NCI-H345 treated with DMSO at 0.1 percent for 48 hours (cell line): ENCODE data around the gene ARID4A.
"Not testable (repeated sequence)": the region's sequence is repeated elsewhere in the genome, so short reads cannot be mapped to it uniquely, and the experiment has no call there.

ENCODE experiments used
- DNase-seq: peaks from one replicate; lab custom pipeline; 2025; ENCODE audit not compliant: unreplicated experiment; lab: John Stamatoyannopoulos, UW

Gene ARID4A

DNA sequence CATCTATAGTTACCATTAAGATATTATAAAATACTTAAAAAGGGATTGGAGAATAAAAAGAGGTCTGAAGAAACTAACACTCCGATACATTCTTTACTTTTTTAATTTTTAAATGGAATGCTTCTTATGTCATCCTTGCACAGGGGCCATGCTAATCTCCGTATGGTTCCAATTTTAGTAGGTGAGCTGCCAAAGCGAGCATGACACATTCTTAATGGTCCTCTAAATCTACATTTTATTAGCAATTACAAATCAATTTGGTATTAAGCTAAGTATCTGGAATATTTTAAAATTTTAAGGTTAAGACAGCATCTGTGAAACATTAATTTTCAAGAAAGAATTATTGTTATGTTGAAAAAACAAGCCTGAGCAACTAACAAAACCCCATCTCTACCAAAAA is 6.2 kb upstream of the ARID4A start:
- no peak for DNase-seq

DNA sequence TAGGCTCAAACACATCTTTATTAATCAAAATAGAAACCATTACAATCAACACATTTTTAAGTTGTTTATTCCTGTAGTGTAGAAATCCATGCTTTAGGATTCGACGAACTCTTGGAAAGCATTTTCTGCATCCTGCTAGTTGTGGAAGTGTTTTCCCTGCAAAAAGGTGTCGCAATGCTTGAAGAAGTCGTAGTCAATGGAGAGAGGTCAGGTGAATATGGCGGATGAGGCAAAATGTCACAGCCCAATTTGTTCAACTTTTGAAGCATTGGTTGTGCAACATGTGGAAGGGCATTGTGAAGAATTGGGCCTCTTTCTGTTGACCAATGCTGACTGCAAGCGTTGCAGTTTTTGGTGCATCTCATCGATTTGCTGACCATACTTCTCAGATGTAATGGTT is 4.2 kb upstream of the ARID4A start:
- no peak for DNase-seq

DNA sequence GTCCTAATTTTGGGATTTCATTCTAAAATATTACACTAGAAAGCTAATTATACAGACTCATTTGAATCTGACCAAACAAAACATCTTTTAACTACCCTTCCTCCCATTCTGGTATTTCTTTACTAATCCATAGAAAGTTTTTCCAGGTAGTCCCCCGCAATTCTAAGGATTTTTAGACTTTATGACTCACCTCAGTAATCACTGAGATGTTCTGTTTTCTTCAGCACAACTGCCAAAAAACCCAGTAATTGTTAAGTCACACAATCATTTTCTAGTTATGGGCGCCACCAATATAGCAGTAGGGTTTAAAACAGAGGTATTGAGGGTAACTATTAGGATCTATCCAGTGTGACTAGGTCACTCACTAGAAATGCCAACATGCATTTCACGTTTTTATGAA is 1.6 kb upstream of the ARID4A start:
- no peak for DNase-seq

DNA sequence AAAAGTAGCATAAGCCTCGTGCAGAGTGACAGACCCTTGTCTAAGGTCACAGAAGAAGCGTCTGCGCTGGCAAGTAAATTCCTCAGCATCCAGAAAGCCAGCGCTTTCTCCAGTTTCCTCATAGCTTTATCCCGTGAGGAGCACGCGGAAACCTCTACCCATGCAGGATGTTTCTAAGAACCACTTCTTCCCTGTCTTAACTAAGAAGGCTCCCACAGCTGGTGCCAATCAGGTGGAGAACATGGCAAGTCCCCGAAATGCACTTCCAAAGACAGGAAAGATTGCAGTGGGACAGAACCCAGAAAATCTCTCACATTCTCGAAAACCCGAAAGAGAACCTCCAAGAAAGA is 968 bp upstream of the ARID4A start:
- DNase-seq = no peak

DNA sequence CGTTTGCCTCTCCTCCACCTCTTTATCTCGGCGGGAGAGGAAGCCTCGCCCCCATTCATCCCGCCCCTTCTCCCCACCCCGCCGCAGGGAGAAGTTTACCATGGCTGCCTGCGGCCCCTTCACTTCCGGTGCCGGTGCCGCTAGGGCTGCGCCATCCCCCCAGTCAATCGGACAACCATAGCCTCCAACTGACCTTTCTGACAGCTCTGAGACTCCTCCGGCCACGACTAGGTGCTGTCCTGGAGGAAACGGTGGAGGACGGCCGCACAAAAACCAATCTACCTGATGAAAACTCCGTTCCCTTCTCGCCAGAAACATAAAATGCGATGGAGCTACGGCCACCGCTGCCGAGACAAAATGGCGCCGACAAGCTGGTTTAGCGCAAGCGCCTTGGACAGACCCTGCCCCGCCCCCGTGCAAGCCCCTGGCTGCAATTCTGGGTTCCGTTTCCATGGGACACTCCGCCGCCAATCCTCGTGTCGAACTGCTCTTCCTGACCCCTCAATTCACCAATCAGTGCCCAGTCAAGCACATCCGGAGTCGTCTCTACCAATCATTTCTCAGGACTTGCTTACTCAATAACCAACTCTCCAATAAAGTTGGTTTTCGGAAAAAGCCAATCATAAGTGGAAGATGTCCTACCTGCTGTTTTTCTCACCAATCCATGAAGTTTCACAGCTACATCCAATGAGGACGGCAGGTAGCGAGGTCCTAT is 436 bp upstream of the ARID4A start:
- peak; percentile 100 for DNase-seq

DNA sequence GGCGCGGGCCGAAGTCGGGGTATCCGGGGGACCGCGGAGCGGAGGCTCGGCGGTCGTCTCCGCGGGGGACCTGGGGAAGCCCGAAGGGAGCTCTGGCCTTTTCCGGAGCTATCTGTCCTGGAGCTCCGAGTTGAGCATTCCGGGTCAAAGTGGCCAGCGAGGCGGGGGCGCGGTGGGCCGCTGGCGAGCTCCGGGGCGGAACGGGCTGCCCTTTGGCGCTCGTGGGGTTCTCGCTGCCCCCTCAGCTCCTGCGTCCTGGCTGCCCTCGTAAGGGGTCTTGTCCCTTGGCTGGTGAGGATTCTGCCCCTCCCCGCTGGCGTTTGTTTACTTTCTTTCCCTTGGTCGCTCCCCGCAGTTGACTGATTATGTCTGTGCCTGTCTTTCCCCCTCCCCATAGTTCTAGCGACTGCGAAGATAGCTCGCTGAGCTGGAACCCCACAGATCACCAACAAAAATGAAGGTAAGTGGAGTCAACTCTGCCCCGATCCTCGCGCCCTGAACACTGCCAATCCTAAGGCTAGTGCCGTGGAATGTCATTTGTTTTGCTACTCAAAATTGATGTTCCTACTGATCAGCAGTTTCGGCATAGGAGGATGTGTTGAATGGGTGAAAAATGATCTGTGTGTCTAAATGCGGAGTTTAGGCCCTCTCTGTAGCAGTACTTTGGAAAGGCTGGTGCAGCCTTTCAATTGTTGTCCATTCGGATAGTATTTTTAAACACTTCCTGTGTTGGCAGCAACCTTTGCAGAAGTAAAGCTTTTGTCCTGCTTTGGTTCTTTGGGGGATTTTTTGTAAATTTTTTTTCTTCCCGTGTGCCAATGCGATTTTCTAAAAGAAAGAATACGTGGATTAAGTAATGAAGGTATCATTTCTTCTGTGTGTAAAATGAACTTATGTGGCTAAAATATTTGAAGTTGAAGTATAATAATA is 1.3 kb downstream of the ARID4A start:
- no peak for DNase-seq

DNA sequence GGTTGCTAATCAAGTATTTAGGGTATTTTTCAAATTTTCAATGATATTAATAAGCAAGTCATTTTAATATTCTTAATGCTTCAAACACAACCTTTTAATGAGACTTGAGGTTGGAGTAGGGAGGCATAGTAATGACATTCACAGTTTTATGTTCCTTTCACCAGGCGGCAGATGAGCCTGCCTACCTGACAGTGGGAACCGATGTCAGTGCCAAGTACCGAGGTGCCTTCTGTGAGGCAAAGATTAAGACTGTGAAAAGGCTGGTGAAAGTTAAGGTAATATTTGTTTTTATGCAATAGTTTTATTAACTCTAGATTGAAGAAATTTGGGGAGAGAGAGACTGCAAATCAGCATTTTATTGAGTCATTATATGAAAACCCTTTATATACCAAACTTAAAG is 3.1 kb downstream of the ARID4A start:
- no peak for DNase-seq

DNA sequence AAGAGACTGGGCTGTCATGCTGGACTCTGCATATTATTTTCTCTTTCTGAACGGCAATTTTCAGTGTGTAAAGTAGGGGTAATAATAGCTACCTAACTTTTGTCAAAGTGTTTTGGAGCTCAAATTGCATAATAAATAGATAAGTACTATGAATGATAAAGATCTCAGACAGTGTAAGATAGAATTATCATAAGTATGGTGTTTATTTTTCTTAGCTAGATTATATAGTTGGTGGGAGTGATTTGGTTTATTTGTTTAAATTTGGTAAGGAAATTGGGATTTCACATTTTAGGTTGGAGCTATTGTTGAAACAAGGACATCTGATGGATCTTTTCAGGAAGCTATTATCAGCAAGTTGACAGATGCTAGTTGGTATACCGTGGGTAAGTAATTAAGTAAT is 7.4 kb downstream of the ARID4A start:
- DNase-seq = no peak

DNA sequence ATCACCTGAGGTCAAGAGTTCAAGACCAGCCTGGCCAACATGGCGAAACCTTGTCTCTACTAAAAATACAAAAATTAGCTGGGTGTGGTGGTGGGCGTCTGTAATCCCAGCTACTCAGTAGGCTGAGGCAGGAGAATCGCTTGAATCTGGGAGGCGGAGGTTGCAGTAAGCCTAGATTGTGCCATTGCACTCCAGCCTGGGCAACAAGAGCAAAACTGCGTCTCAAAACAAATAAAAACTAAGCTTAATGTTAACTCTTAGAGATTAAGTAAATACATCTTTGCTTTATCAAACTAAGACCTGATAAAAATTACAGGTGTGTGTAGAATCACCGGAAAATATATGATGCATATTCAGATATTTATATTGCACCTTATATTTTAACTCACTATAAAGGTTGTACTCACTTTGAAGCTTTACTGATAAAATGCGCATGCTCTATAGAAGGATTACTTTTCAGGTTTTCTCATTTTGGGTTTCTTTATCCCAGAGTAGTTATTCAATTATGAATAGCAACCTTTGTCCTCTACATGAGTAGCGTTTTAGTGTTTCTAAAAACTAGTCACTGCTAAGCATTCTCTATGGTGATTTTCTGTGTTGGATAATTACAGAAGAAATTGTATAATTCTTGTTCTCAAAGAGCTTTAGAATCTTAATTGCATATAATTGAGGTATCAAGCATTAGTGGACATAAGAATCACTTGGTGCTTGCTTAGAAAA is 9.4 kb downstream of the ARID4A start:
- DNase-seq = no peak

DNA sequence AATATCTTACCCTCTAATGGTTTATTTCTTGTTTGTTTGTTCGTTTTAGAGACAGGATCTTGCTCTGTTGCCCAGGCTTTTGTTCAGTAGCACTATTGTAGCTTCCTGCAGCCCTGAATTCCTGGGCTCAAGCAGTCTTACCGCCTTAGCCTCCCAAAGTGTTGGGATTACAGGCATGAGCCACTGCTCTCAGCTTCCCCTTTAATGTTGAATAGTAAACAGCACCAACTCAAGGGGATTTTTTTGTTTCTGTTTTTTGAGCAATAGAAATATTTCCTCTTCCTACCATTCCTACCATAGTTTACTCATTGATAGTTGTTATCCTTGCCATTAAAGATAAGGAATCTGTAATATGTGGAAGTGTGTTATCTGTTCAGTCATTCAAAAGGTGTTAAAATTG is 10.7 kb downstream of the ARID4A start:
- DNase-seq = no peak

DNA sequence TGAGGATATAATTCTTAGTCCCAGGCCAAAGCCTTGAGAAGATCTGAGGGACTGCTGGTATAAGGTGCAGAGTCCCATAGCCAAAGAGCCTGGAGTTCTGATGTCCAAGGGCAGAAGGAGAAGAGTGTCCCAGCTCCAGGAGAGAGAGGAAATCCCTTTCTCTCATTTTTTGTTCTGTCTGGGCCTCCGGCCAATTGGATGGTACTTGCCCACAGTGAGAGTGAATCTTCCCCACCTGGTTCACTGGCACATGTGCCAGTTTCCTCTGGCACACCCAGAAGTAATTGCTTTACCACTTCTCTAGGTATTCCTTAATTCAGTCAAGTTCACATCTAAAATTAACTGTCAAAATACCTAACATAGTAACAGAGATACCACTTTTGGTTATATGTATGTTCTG is 15.3 kb downstream of the ARID4A start:
- no peak for DNase-seq

DNA sequence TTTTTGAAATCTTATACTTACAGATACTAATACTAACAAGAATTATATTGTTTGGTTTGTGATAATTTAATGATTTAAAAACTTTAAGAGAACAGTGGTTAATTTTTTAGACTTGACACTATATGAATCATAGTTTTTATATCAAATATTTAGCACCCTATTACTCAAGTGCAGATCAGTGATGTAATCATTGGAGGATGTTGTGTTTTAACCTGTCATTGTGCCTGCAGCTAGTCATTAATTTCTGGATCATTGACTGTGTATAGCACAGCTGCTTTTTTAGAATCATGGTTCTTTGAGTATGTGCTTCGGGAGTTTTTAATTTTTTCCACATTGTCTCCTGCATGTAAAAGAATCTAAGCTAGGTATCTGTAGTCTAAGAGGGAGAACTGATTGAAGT is 17.3 kb downstream of the ARID4A start:
- DNase-seq = no peak

DNA sequence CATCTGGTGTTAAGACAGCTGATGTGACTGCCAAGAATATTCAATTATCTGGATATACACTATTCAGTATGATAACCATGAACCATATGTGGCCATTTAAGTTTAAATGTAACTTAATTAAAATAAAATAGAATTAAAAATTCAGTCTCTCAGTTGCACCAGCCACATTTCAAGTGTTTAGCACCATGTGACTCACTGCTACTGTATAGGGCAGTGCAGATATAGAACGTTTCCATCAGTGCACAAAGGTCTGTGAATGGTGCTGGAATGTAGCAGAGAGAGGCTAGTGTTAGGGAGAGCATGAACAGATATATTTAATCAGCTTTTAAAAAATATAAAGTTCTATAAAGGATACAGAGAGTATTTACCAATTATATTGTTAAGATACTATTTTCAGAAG is 28.7 kb downstream of the ARID4A start:
- DNase-seq = no peak

DNA sequence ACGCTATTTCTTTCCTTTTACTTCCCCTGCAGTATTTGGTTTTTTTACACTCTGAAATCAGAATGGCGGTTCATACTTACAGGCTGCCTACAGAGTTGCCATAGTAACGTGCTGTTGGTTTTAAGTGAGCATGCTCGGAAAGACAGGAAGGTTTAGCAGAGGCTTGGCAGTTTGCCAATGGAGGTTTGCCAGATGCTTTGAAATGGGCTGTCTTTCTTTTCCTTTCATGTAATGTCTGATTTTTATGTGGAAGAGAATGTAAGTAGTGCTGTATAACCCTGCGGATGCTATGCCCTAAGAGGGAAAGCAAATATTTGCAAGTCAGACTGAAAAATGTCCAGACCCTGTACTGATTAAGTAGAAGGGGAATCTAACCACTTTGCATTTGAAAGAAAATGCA is 32.8 kb downstream of the ARID4A start:
- peak; percentile 99 for DNase-seq

DNA sequence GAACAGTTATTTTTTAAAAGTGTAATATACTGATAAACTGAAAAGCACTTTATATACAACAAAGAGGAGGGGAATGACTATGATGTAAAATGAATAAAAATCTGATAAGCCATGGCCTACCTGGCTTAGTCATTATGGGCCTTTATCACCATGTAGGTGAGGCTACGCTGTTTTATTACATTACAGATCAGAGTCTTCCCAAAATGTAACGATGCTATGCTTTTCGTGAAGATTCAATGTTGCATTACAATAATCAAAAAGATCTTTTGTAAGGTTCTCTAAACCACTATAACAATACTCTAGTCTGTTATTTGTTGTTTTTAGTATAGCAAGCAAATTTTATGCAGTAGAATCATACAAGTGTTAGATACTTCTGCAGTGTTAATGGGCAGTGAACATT is 34.2 kb downstream of the ARID4A start:
- no peak for DNase-seq

DNA sequence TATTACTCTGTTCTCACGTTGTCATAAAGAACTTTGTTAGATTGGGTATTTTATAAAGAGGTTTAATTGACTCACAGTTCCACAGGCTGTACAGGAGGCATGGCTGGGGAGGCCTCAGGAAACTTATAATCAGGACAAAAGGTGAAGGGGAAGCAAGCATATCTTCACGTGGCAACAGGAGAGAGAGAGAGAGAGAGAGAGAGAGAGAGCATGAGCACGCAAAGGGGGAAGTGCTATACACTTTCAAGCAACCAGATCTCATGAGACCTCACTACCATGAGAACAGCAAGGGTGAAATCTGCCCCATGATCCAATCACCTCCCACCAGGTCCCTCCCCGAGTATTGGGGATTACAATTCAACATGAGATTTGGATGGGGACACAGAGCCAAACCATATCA is 41.3 kb downstream of the ARID4A start:
- DNase-seq = not testable (repeated sequence)

DNA sequence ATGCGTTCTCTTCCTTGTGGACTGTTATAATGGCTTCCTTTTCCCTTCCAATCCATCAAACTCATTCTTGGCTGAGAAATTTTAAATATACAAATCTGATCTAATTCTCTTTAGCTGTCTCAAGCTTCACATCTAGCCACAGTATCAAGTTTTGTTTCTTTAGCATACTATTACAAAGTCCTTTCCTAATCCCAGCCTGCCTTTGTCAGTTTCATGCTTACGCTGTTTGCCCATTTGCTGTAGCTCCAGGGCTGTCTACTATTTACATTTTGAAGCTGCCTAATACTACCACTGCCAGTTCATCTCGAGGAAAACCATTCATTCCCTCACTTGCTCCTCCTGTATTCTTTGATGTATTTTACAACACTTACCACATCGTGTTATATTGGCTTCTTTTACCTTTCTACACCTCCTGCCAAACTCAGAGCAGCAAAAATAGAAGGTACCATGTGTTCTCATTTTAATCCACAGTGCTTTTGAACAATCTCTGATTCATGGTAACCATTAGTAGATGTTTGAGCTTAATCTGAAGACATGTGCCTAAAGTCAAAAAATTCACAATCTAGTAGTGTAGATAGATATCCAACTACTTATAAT is 42.9 kb downstream of the ARID4A start:
- DNase-seq = no peak

DNA sequence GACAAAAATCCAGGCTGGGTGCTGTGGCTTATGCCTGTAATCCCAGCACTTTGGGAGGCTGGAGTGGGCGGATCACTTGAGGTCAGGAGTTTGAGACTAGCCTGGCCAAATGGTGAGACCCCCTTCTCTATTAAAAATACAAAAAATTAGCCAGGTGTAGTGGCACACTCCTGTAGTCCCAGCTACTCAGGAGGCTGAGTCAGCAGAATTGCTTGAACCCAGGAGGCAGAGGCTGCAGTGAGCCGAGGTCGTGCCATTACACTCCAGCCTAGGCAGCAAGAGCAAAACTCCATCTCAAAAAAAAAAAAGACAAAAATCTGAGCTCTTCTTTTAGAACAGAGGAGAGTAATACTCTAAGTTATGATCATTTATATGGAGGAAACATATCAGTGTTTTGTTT is 45.2 kb downstream of the ARID4A start:
- DNase-seq = not testable (repeated sequence)

DNA sequence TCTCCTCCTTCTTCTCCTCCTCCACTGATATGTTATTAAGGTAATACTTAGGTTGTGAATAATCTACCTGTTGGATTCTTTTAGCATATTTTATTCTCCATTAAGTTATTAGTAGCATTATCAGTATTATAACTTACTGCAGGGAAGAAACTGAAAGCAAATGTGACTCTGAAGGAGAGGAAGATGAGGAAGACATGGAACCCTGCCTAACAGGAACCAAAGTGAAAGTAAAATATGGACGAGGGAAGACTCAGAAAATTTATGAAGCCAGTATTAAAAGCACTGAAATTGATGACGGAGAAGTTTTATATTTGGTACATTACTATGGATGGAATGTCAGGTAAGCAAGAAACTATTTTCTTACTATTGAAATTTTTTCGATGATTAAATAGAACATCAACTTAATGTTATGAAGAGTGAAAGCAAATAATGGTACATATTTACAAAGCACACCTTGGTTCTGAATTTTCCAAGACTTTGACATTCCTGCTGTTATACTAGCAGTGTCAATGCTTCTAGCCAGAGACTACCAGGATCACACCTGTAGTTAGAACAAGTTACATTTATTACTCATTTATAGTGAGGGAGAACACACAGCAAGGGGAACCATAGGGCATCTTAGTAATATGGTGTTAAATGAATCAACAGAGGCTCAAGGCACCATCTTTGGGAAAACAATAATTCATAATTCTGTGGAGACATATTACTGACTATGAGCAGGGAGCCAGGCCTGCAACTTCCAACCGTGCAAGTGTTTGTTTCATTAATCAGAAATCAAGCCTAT is 55.4 kb downstream of the ARID4A start:
- no peak for DNase-seq

DNA sequence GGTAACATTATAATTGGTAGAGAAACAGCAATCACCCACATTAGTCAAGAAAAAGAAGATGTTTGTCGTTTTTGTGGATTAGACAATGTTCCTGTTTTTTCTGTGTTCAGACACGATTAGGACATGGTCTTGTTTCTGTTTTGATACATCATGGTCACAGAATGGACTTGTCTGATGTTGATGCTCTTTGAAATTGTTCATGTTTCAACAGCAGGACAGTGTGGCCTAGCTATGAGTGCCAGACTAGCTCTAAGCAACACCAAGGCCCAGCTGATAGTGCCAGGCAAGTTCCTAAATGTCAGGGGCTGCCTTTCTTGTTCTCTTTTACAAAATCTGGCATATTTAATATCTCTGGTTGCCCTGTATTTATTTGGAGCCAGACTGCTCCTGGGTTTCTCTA is 56.5 kb downstream of the ARID4A start:
- no peak for DNase-seq

DNA sequence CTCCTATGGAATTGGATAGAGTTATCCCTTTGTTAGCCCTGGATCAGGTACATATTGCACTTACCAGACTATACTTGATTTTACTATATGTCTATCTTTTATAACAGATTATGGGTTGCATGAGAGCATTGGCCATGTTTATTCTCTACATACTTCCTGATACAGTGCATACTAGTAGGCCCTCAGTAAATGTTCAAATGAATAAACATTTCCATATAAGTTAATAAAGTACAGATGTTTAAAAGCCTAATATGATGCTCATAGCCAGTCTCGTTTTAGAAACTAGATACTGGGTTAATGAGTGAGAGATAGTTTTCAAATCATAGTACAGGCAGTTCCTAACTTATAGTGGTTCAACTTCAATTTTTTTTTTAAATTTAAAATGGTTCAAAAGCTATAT is 57.9 kb downstream of the ARID4A start:
- DNase-seq = no peak
